Vagina (tissue), 2 donors: ENCODE data around the gene HDHD3. TPM values are rescaled to one million over a fixed set of nuclear protein-coding genes. Genes with fewer than 3 reads are reported as not detected.

Source experiments
- DNase-seq, 2 donors: peaks; one replicate each; pipeline ENCODE4 v3.0.0-alpha.2; 2017; ENCODE audit errors: extremely low spot score in 2 of 2
- H3K27ac ChIP-seq: fragments of 200-600 bp; sonication (generic); one replicate; pipeline ENCODE4 v1.5.1; 2019
- H3K27me3 ChIP-seq: fragments of 200-600 bp; sonication (generic); one replicate; pipeline ENCODE4 v1.5.1; 2019
- H3K36me3 ChIP-seq, 2 donors: fragments of 200-600 bp; sonication (generic); one replicate each; pipeline ENCODE4 v1.5.1; 2017 to 2019
- H3K4me1 ChIP-seq: fragments of 200-600 bp; sonication (generic); one replicate; pipeline ENCODE4 v1.5.1; 2019
- H3K4me3 ChIP-seq, 2 donors: fragments of 200-600 bp; sonication (generic); 1 replicate in 1 of 2; 2 replicates in 1 of 2; pipeline ENCODE4 v1.5.1; 2016 to 2019
- H3K9me3 ChIP-seq: fragments of 200-600 bp; sonication (generic); one replicate; pipeline ENCODE4 v1.5.1; 2019
- CTCF ChIP-seq, 3 experiments: fragments of 450-650 bp in 2 of 3; fragments of 200-600 bp in 1 of 3; sonication (generic) in 1 of 3; IDR thresholded peaks; one replicate each; pipeline ENCODE4 v1.5.1; 2017 to 2019; ENCODE audit warnings: antibody characterized with exemption in 3 of 3, mild to moderate bottlenecking in 2 of 3, moderate library complexity in 2 of 3
- POLR2A ChIP-seq, 2 donors: fragments of 450-650 bp; IDR thresholded peaks; one replicate each; pipeline ENCODE4 v1.6.1; 2017; ENCODE audit warnings: antibody characterized with exemption in 2 of 2, mild to moderate bottlenecking in 2 of 2, moderate library complexity in 2 of 2
- POLR2AphosphoS5 ChIP-seq, 2 donors: sonication (generic); formaldehyde crosslinking; IDR thresholded peaks; one replicate each; pipeline ENCODE4 v1.9.0; 2017; ENCODE audit warnings: antibody characterized with exemption in 2 of 2, mild to moderate bottlenecking in 2 of 2, low read depth in 1 of 2; ENCODE audit not compliant: insufficient read depth in 1 of 2
- intact Hi-C: fragments of 100-400 bp; cut with DNase I; formaldehyde crosslinking; loops from one replicate; pipeline ENCODE4 v1.15.1; 2023
- total RNA-seq: library from RNA; depleted of rRNA; stranded (reverse); fragments of >200 nt; gene quantifications from one replicate; pipeline ENCODE4 v1.2.3, GENCODE V29; 2016

HDHD3 gene
- total RNA-seq, 1 donor from 2014 or later = 31.7 TPM

- intact Hi-C loops = no loop called here
Measured at GRCh38 chr9:113375057-113376023, 1.4 kb downstream of the HDHD3 start.

GRCh38 chr9:113373676-113374392, 3.0 kb downstream of the HDHD3 start:
- no peak for DNase-seq
- Histone ChIP-seq H3K36me3 (peaks cover 0 to 17% of the 10 kb centered on the region in 2 donors), H3K27ac (no peak overlapping the region), H3K4me3 (no peak overlapping the region), H3K4me1 (peaks cover 16% of the 10 kb centered on the region), H3K9me3 (no peaks in the 10 kb centered on the region), H3K27me3 (no peaks in the 10 kb centered on the region)
- TF ChIP-seq CTCF (IDR thresholded peaks at IDR 0.05) = no peak
- TF ChIP-seq POLR2A (IDR thresholded peaks at IDR 0.05) = no peak
- TF ChIP-seq POLR2AphosphoS5 (IDR thresholded peaks at IDR 0.05; ENCODE audit: insufficient read depth in 1 of 2, low read depth in 1 of 2) = no peak
- intact Hi-C loops = no loop called here

More at GRCh38 chr9:113375057-113376023, 1.4 kb downstream of the HDHD3 start:
- Histone ChIP-seq H3K4me3 (peak overlapping the region in 1 of 2 donors; percentile 89), H3K27me3 (no peaks in the 10 kb centered on the region), H3K4me1 (peaks cover 16% of the 10 kb centered on the region), H3K27ac (no peak overlapping the region), H3K36me3 (peaks cover 0 to 17% of the 10 kb centered on the region in 2 donors), H3K9me3 (no peaks in the 10 kb centered on the region)
- no peak for TF ChIP-seq POLR2AphosphoS5 (IDR thresholded peaks at IDR 0.05; ENCODE audit: insufficient read depth in 1 of 2, low read depth in 1 of 2)
- no peak for TF ChIP-seq CTCF (IDR thresholded peaks at IDR 0.05)
- TF ChIP-seq POLR2A (IDR thresholded peaks at IDR 0.05) = no peak
- no peak for DNase-seq

GRCh38 chr9:113373256-113373655, 3.5 kb downstream of the HDHD3 start:
- Histone ChIP-seq H3K9me3 (no peaks in the 10 kb centered on the region), H3K27ac (no peak overlapping the region), H3K4me3 (no peak overlapping the region), H3K27me3 (no peaks in the 10 kb centered on the region), H3K4me1 (peaks cover 16% of the 10 kb centered on the region), H3K36me3 (peaks cover 0 to 17% of the 10 kb centered on the region in 2 donors)
- DNase-seq = no peak
- TF ChIP-seq CTCF (IDR thresholded peaks at IDR 0.05) = no peak
- TF ChIP-seq POLR2A (IDR thresholded peaks at IDR 0.05) = no peak
- no peak for TF ChIP-seq POLR2AphosphoS5 (IDR thresholded peaks at IDR 0.05; ENCODE audit: insufficient read depth in 1 of 2, low read depth in 1 of 2)
- intact Hi-C loops = no loop called here

GRCh38 chr9:113372059-113372458, 4.7 kb downstream of the HDHD3 start:
- no peaks in the 10 kb centered on the region for H3K27me3 ChIP-seq
- peaks cover 0 to 17% of the 10 kb centered on the region in 2 donors for H3K36me3 ChIP-seq
- TF ChIP-seq POLR2A (IDR thresholded peaks at IDR 0.05) = no peak
- no peak for TF ChIP-seq CTCF (IDR thresholded peaks at IDR 0.05)
- TF ChIP-seq POLR2AphosphoS5 (IDR thresholded peaks at IDR 0.05; ENCODE audit: insufficient read depth in 1 of 2, low read depth in 1 of 2) = no peak
- no peak for DNase-seq
- peaks cover 16% of the 10 kb centered on the region for H3K4me1 ChIP-seq
- intact Hi-C loops = no loop called here
- no peak overlapping the region for H3K4me3 ChIP-seq
- H3K27ac ChIP-seq = no peak overlapping the region
- no peaks in the 10 kb centered on the region for H3K9me3 ChIP-seq
